Measurements from ENCODE around the gene PAIP2B.

The PAIP2B gene

GRCh38 chr2:71153585-71154224 is 73.2 kb downstream of the PAIP2B start:
- no peak for DNase-seq (ENCODE audit: low read depth in 2 of 2)

- DNase-seq (ENCODE audit: low read depth in 2 of 2) = no peak
These were observed 75.3 kb downstream of the PAIP2B start for GRCh38 chr2:71151620-71152019.

- DNase-seq (ENCODE audit: low read depth in 2 of 2) = no peak
These were observed 76.7 kb downstream of the PAIP2B start for GRCh38 chr2:71150082-71150816.

- no peak for DNase-seq (ENCODE audit: low read depth in 2 of 2)
These were observed 78.3 kb downstream of the PAIP2B start for GRCh38 chr2:71148506-71149063.

- DNase-seq (ENCODE audit: low read depth in 2 of 2) = no peak
These were observed 83.1 kb downstream of the PAIP2B start for GRCh38 chr2:71143782-71144181.

GRCh38 chr2:71136174-71136573 is 90.7 kb downstream of the PAIP2B start:
- no peak for DNase-seq (ENCODE audit: low read depth in 2 of 2)

GRCh38 chr2:71133603-71134002 is 93.3 kb downstream of the PAIP2B start:
- no peak for DNase-seq (ENCODE audit: low read depth in 2 of 2)
